AG09319 (cell line): ENCODE measurements around the gene CALCR.
A peak's percentile ranks its signal among the peaks of the same experiment; 100 is the strongest.

ENCODE experiments used
- DNase-seq: peaks from one replicate; pipeline ENCODE4 v3.0.0-alpha.2; 2010; ENCODE audit warnings: low read depth; ENCODE audit errors: extremely low read depth
- CTCF ChIP-seq: IDR thresholded peaks from 2 replicates; pipeline ENCODE4 v1.5.1; 2011; ENCODE audit warnings: low read depth, mild to moderate bottlenecking, inconsistent platforms, low read length, moderate library complexity

The CALCR gene

GRCh38 chr7:93574646-93575554, at the start of gene CALCR:
Gene CALCR, minus strand, starts transcription at chr7:93574724. Its CDS starts 87,743 bp downstream, at chr7:93486981.
- DNase-seq = no peak
- no peak for TF ChIP-seq CTCF

GRCh38 chr7:93623816-93624215, 49.3 kb upstream of the CALCR start:
- no peak for TF ChIP-seq CTCF
- no peak for DNase-seq

- peak; percentile 56 for TF ChIP-seq CTCF
- no peak for DNase-seq
Measured at GRCh38 chr7:93622036-93623033, 47.8 kb upstream of the CALCR start.

GRCh38 chr7:93620864-93621263, 46.3 kb upstream of the CALCR start:
- no peak for TF ChIP-seq CTCF
- no peak for DNase-seq

- no peak for DNase-seq
Measured at GRCh38 chr7:93620057-93620456, 45.5 kb upstream of the CALCR start.

GRCh38 chr7:93601363-93601762, 26.8 kb upstream of the CALCR start:
- no peak for DNase-seq
- TF ChIP-seq CTCF = no peak

More at GRCh38 chr7:93620057-93620456, 45.5 kb upstream of the CALCR start:
- TF ChIP-seq CTCF = no peak
